GM23338 (cell line): ENCODE data around the gene TRIM27. TPM values are rescaled to one million over a fixed set of nuclear protein-coding genes. Genes with fewer than 3 reads are reported as not detected.

Experiments used
- ATAC-seq: fragments of 200-7000 bp; cut with Tn5 transposase; 3 replicates; pipeline ENCODE4 v1.9.1; 2020
- DNase-seq: peaks from one replicate; pipeline ENCODE4 v3.0.0-alpha.2; 2015; ENCODE audit warnings: low spot score
- H2AFZ ChIP-seq: fragments of 200-600 bp; sonication (generic); 2 replicates; pipeline ENCODE4 v1.8.0; 2016; ENCODE audit warnings: antibody characterized with exemption, mild to moderate bottlenecking, moderate library complexity
- H3F3A ChIP-seq: fragments of 200-600 bp; sonication (generic); replicated peaks from 2 replicates; pipeline ENCODE4 v1.8.0; 2017; ENCODE audit warnings: antibody characterized with exemption, mixed run types, low read depth
- H3K27ac ChIP-seq: fragments of 200-600 bp; sonication (generic); 2 replicates; pipeline ENCODE4 v1.6.1; 2016; ENCODE audit warnings: low read depth
- H3K27me3 ChIP-seq: fragments of 200-600 bp; sonication (generic); 2 replicates; pipeline ENCODE4 v1.8.0; 2016; ENCODE audit warnings: mild to moderate bottlenecking, mixed run types, moderate library complexity; ENCODE audit not compliant: insufficient read depth
- H3K36me3 ChIP-seq: fragments of 200-600 bp; sonication (generic); 2 replicates; pipeline ENCODE4 v1.8.0; 2016; ENCODE audit warnings: mild to moderate bottlenecking; ENCODE audit not compliant: insufficient read depth
- H3K4me1 ChIP-seq: fragments of 200-600 bp; sonication (generic); 2 replicates; pipeline ENCODE4 v1.8.0; 2016; ENCODE audit warnings: mild to moderate bottlenecking, moderate library complexity; ENCODE audit not compliant: insufficient read depth
- H3K4me2 ChIP-seq: fragments of 200-600 bp; sonication (generic); 2 replicates; pipeline ENCODE4 v1.7.1; 2017; ENCODE audit warnings: mixed run types
- H3K4me3 ChIP-seq: fragments of 200-600 bp; sonication (generic); 2 replicates; pipeline ENCODE4 v1.6.1; 2016; ENCODE audit warnings: mixed run types
- H3K79me2 ChIP-seq: fragments of 200-600 bp; sonication (generic); replicated peaks from 2 replicates; pipeline ENCODE4 v1.8.0; 2017; ENCODE audit warnings: mild to moderate bottlenecking; ENCODE audit not compliant: insufficient read depth
- H3K9me2 ChIP-seq: fragments of 200-600 bp; sonication (generic); 2 replicates; pipeline ENCODE4 v1.8.0; 2017; ENCODE audit not compliant: insufficient read depth
- H4K20me1 ChIP-seq: fragments of 200-600 bp; sonication (generic); replicated peaks from 2 replicates; pipeline ENCODE4 v1.8.0; 2017; ENCODE audit warnings: mild to moderate bottlenecking; ENCODE audit not compliant: insufficient read depth
- H3K27ac Mint-ChIP-seq: 2 replicates; pipeline ENCODE4 v1.8.0; 2020; ENCODE audit warnings: inconsistent platforms, mild to moderate bottlenecking, moderate library complexity, mixed read lengths
- H3K27me3 Mint-ChIP-seq: 3 replicates; pipeline ENCODE4 v1.8.0; 2022; ENCODE audit warnings: low read depth, mild to moderate bottlenecking, moderate library complexity, mixed read lengths, inconsistent platforms; ENCODE audit not compliant: insufficient read depth, poor library complexity
- H3K36me3 Mint-ChIP-seq: 3 replicates; pipeline ENCODE4 v1.8.0; 2021; ENCODE audit warnings: low read depth, mild to moderate bottlenecking, inconsistent platforms, moderate library complexity, mixed read lengths
- H3K4me1 Mint-ChIP-seq: 3 replicates; pipeline ENCODE4 v1.8.0; 2020; ENCODE audit warnings: mild to moderate bottlenecking, inconsistent platforms, mixed read lengths
- H3K4me3 Mint-ChIP-seq: 3 replicates; pipeline ENCODE4 v1.8.0; 2021; ENCODE audit warnings: moderate library complexity, mild to moderate bottlenecking, inconsistent platforms, mixed read lengths
- H3K9me3 Mint-ChIP-seq: 3 replicates; pipeline ENCODE4 v1.8.0; 2020; ENCODE audit warnings: moderate library complexity, mild to moderate bottlenecking, inconsistent platforms, mixed read lengths
- CREB1 ChIP-seq: fragments of 250-450 bp; sonication (Bioruptor Pico); IDR thresholded peaks from 2 replicates; pipeline ENCODE4 v1.5.0; 2020; ENCODE audit warnings: low read depth, mild to moderate bottlenecking, moderate library complexity
- EZH2 ChIP-seq: fragments of 200-600 bp; sonication (generic); IDR thresholded peaks from one replicate; pipeline ENCODE4 v1.8.0; 2017; ENCODE audit warnings: antibody characterized with exemption, mild to moderate bottlenecking, low read depth; ENCODE audit not compliant: unreplicated experiment
- EZH2phosphoT487 ChIP-seq: fragments of 200-600 bp; sonication (generic); IDR thresholded peaks from one replicate; pipeline ENCODE4 v1.8.1; 2018; ENCODE audit warnings: antibody characterized with exemption; ENCODE audit not compliant: unreplicated experiment
- JUNB ChIP-seq: IDR thresholded peaks from one replicate; pipeline ENCODE4 v1.6.1; 2016; ENCODE audit warnings: antibody characterized with exemption; ENCODE audit not compliant: unreplicated experiment
- NANOG ChIP-seq: IDR thresholded peaks from 2 replicates; pipeline ENCODE4 v1.6.1; 2016; ENCODE audit warnings: antibody characterized with exemption, borderline replicate concordance
- POLR2AphosphoS5 ChIP-seq: IDR thresholded peaks from 2 replicates; pipeline ENCODE4 v1.6.1; 2016; ENCODE audit warnings: antibody characterized with exemption, low read depth
- STAT1 ChIP-seq: IDR thresholded peaks from one replicate; pipeline ENCODE4 v1.6.1; 2016; ENCODE audit warnings: antibody characterized with exemption; ENCODE audit not compliant: unreplicated experiment
- ZNF114 ChIP-seq: fragments of 250-450 bp; sonication (Bioruptor Pico); IDR thresholded peaks from 2 replicates; pipeline ENCODE4 v1.5.0; 2020; ENCODE audit warnings: mild to moderate bottlenecking, moderate library complexity
- ZNF331 ChIP-seq: fragments of 250-450 bp; sonication (Bioruptor Pico); IDR thresholded peaks from 2 replicates; pipeline ENCODE4 v1.5.0; 2020; ENCODE audit warnings: low read depth, mild to moderate bottlenecking, moderate library complexity
- polyA plus RNA-seq: library from polyadenylated mRNA; unstranded; fragments of >200 nt; fragmentation: Nextera tagmentation; extraction: Ambion mirVana; gene quantifications from 2 replicates; pipeline ENCODE4 v1.2.1, GENCODE V29; 2016
- total RNA-seq: library from RNA; depleted of rRNA; stranded (reverse); fragments of >200 nt; shearing (Covaris generic); gene quantifications from 2 replicates; pipeline ENCODE4 v1.2.3, GENCODE V29; 2014
- TF ChIP-seq, protein P1 (sequence below), 2 experiments: fragments of 200-600 bp in 1 of 2; sonication (generic) in 1 of 2; conservative IDR thresholded peaks; 2 replicates each; pipeline versions ENCODE4 v1.5.1 to v1.6.1; 2016 to 2017; ENCODE audit warnings: antibody characterized with exemption in 2 of 2, low read depth in 2 of 2, mild to moderate bottlenecking in 2 of 2, moderate library complexity in 1 of 2
- TF ChIP-seq, protein P2 (sequence below): fragments of 250-450 bp; sonication (Bioruptor Pico); IDR thresholded peaks from 2 replicates; pipeline ENCODE4 v1.5.0; 2020; ENCODE audit warnings: mild to moderate bottlenecking, moderate library complexity

The TRIM27 gene
- total and polyA plus RNA-seq, 2 experiments from 2014 or later = 43.1 to 127 TPM

GRCh38 chr6:28953585-28954258 lies 29.9 kb upstream of the TRIM27 start:
- Histone ChIP-seq H3F3A (no peaks in the 10 kb centered on the region), H3K27me3 (peaks cover 6% of the 10 kb centered on the region; the same call in 1 of the 2 replicates), H3K9me2 (no peaks in the 10 kb centered on the region), H3K27ac (no peak overlapping the region), H4K20me1 (no peaks in the 10 kb centered on the region), H2AFZ (peak overlapping the region; percentile 100), H3K4me2 (peak overlapping the region; percentile 95), H3K4me1 (peaks cover 3% of the 10 kb centered on the region; the same call in 1 of the 2 replicates), H3K4me3 (peak overlapping the region; percentile 83), H3K79me2 (no peaks in the 10 kb centered on the region), H3K36me3 (no peaks in the 10 kb centered on the region)
- no peak for DNase-seq
- ATAC-seq = peak; percentile 13
- Mint-ChIP-seq H3K27ac (no peak overlapping the region; the same call in 1 of the 2 replicates), H3K36me3 (peaks cover 10% of the 10 kb centered on the region; the same call in 2 of the 3 replicates), H3K9me3 (peaks cover 17% of the 10 kb centered on the region), H3K27me3 (peaks cover 30% of the 10 kb centered on the region), H3K4me1 (peaks cover 11% of the 10 kb centered on the region; the same call in 2 of the 3 replicates), H3K4me3 (peak overlapping the region; percentile 87)
- TF ChIP-seq EZH2 = no peak
- no peak for TF ChIP-seq POLR2AphosphoS5
- TF ChIP-seq, protein P1, sequence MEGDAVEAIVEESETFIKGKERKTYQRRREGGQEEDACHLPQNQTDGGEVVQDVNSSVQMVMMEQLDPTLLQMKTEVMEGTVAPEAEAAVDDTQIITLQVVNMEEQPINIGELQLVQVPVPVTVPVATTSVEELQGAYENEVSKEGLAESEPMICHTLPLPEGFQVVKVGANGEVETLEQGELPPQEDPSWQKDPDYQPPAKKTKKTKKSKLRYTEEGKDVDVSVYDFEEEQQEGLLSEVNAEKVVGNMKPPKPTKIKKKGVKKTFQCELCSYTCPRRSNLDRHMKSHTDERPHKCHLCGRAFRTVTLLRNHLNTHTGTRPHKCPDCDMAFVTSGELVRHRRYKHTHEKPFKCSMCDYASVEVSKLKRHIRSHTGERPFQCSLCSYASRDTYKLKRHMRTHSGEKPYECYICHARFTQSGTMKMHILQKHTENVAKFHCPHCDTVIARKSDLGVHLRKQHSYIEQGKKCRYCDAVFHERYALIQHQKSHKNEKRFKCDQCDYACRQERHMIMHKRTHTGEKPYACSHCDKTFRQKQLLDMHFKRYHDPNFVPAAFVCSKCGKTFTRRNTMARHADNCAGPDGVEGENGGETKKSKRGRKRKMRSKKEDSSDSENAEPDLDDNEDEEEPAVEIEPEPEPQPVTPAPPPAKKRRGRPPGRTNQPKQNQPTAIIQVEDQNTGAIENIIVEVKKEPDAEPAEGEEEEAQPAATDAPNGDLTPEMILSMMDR (conservative IDR thresholded peaks at IDR 0.05; ENCODE audit: low read depth in 2 of 2) = no peak
- no peak for TF ChIP-seq JUNB
- no peak for TF ChIP-seq EZH2phosphoT487
- no peak for TF ChIP-seq ZNF114 (CRISPR knock-in tag)
- TF ChIP-seq, protein P2, sequence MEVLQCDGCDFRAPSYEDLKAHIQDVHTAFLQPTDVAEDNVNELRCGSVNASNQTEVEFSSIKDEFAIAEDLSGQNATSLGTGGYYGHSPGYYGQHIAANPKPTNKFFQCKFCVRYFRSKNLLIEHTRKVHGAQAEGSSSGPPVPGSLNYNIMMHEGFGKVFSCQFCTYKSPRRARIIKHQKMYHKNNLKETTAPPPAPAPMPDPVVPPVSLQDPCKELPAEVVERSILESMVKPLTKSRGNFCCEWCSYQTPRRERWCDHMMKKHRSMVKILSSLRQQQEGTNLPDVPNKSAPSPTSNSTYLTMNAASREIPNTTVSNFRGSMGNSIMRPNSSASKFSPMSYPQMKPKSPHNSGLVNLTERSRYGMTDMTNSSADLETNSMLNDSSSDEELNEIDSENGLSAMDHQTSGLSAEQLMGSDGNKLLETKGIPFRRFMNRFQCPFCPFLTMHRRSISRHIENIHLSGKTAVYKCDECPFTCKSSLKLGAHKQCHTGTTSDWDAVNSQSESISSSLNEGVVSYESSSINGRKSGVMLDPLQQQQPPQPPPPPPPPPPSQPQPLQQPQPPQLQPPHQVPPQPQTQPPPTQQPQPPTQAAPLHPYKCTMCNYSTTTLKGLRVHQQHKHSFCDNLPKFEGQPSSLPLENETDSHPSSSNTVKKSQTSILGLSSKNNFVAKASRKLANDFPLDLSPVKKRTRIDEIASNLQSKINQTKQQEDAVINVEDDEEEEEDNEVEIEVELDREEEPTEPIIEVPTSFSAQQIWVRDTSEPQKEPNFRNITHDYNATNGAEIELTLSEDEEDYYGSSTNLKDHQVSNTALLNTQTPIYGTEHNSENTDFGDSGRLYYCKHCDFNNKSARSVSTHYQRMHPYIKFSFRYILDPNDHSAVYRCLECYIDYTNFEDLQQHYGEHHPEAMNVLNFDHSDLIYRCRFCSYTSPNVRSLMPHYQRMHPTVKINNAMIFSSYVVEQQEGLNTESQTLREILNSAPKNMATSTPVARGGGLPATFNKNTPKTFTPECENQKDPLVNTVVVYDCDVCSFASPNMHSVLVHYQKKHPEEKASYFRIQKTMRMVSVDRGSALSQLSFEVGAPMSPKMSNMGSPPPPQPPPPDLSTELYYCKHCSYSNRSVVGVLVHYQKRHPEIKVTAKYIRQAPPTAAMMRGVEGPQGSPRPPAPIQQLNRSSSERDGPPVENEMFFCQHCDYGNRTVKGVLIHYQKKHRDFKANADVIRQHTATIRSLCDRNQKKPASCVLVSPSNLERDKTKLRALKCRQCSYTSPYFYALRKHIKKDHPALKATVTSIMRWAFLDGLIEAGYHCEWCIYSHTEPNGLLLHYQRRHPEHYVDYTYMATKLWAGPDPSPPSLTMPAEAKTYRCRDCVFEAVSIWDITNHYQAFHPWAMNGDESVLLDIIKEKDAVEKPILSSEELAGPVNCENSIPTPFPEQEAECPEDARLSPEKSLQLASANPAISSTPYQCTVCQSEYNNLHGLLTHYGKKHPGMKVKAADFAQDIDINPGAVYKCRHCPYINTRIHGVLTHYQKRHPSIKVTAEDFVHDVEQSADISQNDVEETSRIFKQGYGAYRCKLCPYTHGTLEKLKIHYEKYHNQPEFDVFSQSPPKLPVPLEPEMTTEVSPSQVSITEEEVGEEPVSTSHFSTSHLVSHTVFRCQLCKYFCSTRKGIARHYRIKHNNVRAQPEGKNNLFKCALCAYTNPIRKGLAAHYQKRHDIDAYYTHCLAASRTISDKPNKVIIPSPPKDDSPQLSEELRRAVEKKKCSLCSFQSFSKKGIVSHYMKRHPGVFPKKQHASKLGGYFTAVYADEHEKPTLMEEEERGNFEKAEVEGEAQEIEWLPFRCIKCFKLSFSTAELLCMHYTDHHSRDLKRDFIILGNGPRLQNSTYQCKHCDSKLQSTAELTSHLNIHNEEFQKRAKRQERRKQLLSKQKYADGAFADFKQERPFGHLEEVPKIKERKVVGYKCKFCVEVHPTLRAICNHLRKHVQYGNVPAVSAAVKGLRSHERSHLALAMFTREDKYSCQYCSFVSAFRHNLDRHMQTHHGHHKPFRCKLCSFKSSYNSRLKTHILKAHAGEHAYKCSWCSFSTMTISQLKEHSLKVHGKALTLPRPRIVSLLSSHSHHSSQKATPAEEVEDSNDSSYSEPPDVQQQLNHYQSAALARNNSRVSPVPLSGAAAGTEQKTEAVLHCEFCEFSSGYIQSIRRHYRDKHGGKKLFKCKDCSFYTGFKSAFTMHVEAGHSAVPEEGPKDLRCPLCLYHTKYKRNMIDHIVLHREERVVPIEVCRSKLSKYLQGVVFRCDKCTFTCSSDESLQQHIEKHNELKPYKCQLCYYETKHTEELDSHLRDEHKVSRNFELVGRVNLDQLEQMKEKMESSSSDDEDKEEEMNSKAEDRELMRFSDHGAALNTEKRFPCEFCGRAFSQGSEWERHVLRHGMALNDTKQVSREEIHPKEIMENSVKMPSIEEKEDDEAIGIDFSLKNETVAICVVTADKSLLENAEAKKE (CRISPR knock-in tag) = no peak
- no peak for TF ChIP-seq NANOG
- TF ChIP-seq ZNF331 (CRISPR knock-in tag) = no peak
- no peak for TF ChIP-seq STAT1
- TF ChIP-seq CREB1 (CRISPR knock-in tag) = no peak
